Fibroblast of lung (primary cell): Measurements from ENCODE around the gene MAGEB6B. TPM values are rescaled to one million over a fixed set of nuclear protein-coding genes. Genes with fewer than 3 reads are reported as not detected.
"Not testable (repeated sequence)": the region's sequence is repeated elsewhere in the genome, so short reads cannot be mapped to it uniquely, and the experiment has no call there.

Experiments used
- DNase-seq, 2 donors: peaks; one replicate each; pipeline versions ENCODE4 v3.0.0 to v3.0.0-alpha.2; 2010; ENCODE audit warnings: low read depth in 2 of 2
- H2AFZ ChIP-seq: 2 replicates; pipeline ENCODE4 v1.5.1; 2012; ENCODE audit warnings: low read length, control low read depth, inconsistent platforms
- H3K27ac ChIP-seq: 2 replicates; pipeline ENCODE4 v1.5.1; 2011; ENCODE audit warnings: low read length, control low read depth; ENCODE audit not compliant: insufficient read depth
- H3K27me3 ChIP-seq: 2 replicates; pipeline ENCODE4 v1.5.1; 2011; ENCODE audit warnings: mild to moderate bottlenecking, low read length; ENCODE audit not compliant: control insufficient read depth, insufficient read depth
- H3K36me3 ChIP-seq: 2 replicates; pipeline ENCODE4 v1.5.1; 2011; ENCODE audit warnings: low read length; ENCODE audit not compliant: control insufficient read depth, insufficient read depth
- H3K4me1 ChIP-seq: 2 replicates; pipeline ENCODE4 v1.5.1; 2011; ENCODE audit warnings: low read length; ENCODE audit not compliant: control insufficient read depth, insufficient read depth; ENCODE audit errors: extremely low read depth
- H3K4me2 ChIP-seq: 2 replicates; pipeline ENCODE4 v1.5.1; 2011; ENCODE audit warnings: low read length, control low read depth; ENCODE audit not compliant: insufficient read depth; ENCODE audit errors: extremely low read depth
- H3K4me3 ChIP-seq, 4 experiments: fragments of 200-600 bp in 1 of 4; sonication (generic) in 1 of 4; replicated peaks in 1 of 4; 2 replicates each; pipeline ENCODE4 v1.5.1; 2011 to 2016; ENCODE audit warnings: low read length in 4 of 4, low read depth in 3 of 4, mild to moderate bottlenecking in 3 of 4, control low read depth in 2 of 4, inconsistent platforms in 1 of 4, mixed read lengths in 1 of 4; ENCODE audit not compliant: insufficient read depth in 1 of 4; ENCODE audit errors: control extremely low read depth in 1 of 4
- H3K79me2 ChIP-seq: 2 replicates; pipeline ENCODE4 v1.5.1; 2012; ENCODE audit warnings: mild to moderate bottlenecking, low read length, inconsistent platforms; ENCODE audit not compliant: control insufficient read depth, insufficient read depth
- H3K9ac ChIP-seq: 2 replicates; pipeline ENCODE4 v1.5.1; 2011; ENCODE audit warnings: mild to moderate bottlenecking, low read length, control low read depth; ENCODE audit not compliant: insufficient read depth
- H3K9me3 ChIP-seq: 2 replicates; pipeline ENCODE4 v1.5.1; 2012; ENCODE audit warnings: low read depth, low read length; ENCODE audit not compliant: control insufficient read depth, insufficient read depth
- H4K20me1 ChIP-seq: 2 replicates; pipeline ENCODE4 v1.5.1; 2011; ENCODE audit warnings: low read length; ENCODE audit not compliant: control insufficient read depth, insufficient read depth; ENCODE audit errors: extremely low read depth
- CTCF ChIP-seq, 2 donors: IDR thresholded peaks in 1 of 2; conservative IDR thresholded peaks in 1 of 2; 1 replicate in 1 of 2; 2 replicates in 1 of 2; pipeline ENCODE4 v1.5.1; 2011 to 2012; ENCODE audit warnings: low read length in 2 of 2, control low read depth in 1 of 2, inconsistent platforms in 1 of 2, low read depth in 1 of 2, mild to moderate bottlenecking in 1 of 2
- EZH2 ChIP-seq: IDR thresholded peaks from 2 replicates; pipeline ENCODE4 v1.5.1; 2012; ENCODE audit warnings: low read length, control low read depth, mild to moderate bottlenecking; ENCODE audit errors: missing control alignments
- polyA plus RNA-seq, 2 donors: library from polyadenylated mRNA; depleted of rRNA in 1 of 2; stranded (reverse) in 1 of 2; unstranded in 1 of 2; fragments of >200 nt; gene quantifications; 2 replicates each; pipeline ENCODE4 v1.2.1, GENCODE V29; 2011 to 2012; ENCODE audit warnings: missing spikeins in 1 of 2
- total RNA-seq: library from RNA; depleted of rRNA; stranded (reverse); fragments of >200 nt; gene quantifications from 2 replicates; pipeline ENCODE4 v1.2.1, GENCODE V29; 2014

MAGEB6B gene
- total and polyA plus RNA-seq, 2 donors (not counting 1 experiment from before 2014, with no cell fraction given) = not detected

GRCh38 chrX:26192204-26192603, 31.8 kb downstream of the MAGEB6B start, which contains the start of gene MAGEB6:
TSS of gene MAGEB6 (plus strand) at chrX:26192440. CDS start at chrX:26193847, 1,407 bp downstream.
- no peak within 1 kb of the TSS for H3K27ac ChIP-seq

GRCh38 chrX:26203561-26203960, 43.2 kb downstream of the MAGEB6B start:
- H3K4me1 ChIP-seq = no peaks in the 10 kb centered on the region
- DNase-seq = no peak
- H3K4me2 ChIP-seq = no peak overlapping the region
- H3K27ac ChIP-seq = no peak overlapping the region
- no peaks in the 10 kb centered on the region for H4K20me1 ChIP-seq
- TF ChIP-seq CTCF (conservative IDR thresholded peaks at IDR 0.05 in 1 of 2, IDR thresholded peaks at IDR 0.05 in 1 of 2; ENCODE audit: low read depth in 1 of 2, low read length in 2 of 2) = no peak
- H3K4me3 ChIP-seq = no peak overlapping the region
- no peak overlapping the region for H2AFZ ChIP-seq
- no peaks in the 10 kb centered on the region for H3K79me2 ChIP-seq
- H3K9ac ChIP-seq = no peak overlapping the region
- no peaks in the 10 kb centered on the region for H3K27me3 ChIP-seq
- no peaks in the 10 kb centered on the region for H3K9me3 ChIP-seq
- no peaks in the 10 kb centered on the region for H3K36me3 ChIP-seq

More at GRCh38 chrX:26192204-26192603, 31.8 kb downstream of the MAGEB6B start, which contains the start of gene MAGEB6:
- no peaks in the 10 kb centered on the region for H3K36me3 ChIP-seq
- H3K4me3 ChIP-seq = no peak within 1 kb of the TSS
- no peak within 1 kb of the TSS for H3K9ac ChIP-seq
- DNase-seq = no peak
- no peaks in the 10 kb centered on the region for H4K20me1 ChIP-seq
- no peaks in the 10 kb centered on the region for H3K9me3 ChIP-seq
- H2AFZ ChIP-seq = no peak within 1 kb of the TSS
- TF ChIP-seq EZH2 (no peak), CTCF (conservative IDR thresholded peaks at IDR 0.05 in 1 of 2, IDR thresholded peaks at IDR 0.05 in 1 of 2; ENCODE audit: low read depth in 1 of 2, low read length in 2 of 2) (no peak)
- no peaks in the 10 kb centered on the region for H3K4me1 ChIP-seq
- H3K27me3 ChIP-seq = no peaks in the 10 kb centered on the region
- H3K4me2 ChIP-seq = no peak within 1 kb of the TSS
- H3K79me2 ChIP-seq = no peaks in the 10 kb centered on the region

GRCh38 chrX:26204717-26205116, 44.3 kb downstream of the MAGEB6B start:
- H3K9ac ChIP-seq, H3K36me3 ChIP-seq, H4K20me1 ChIP-seq, H3K27ac ChIP-seq, H3K4me3 ChIP-seq, H3K4me1 ChIP-seq, H2AFZ ChIP-seq, H3K9me3 ChIP-seq, H3K79me2 ChIP-seq, H3K4me2 ChIP-seq, H3K27me3 ChIP-seq, DNase-seq: not testable (repeated sequence)
